ENCODE measurements around the gene PCBP3.
"Not testable (repeated sequence)": the region's sequence is repeated elsewhere in the genome, so short reads cannot be mapped to it uniquely, and the experiment has no call there.

Gene PCBP3

DNA sequence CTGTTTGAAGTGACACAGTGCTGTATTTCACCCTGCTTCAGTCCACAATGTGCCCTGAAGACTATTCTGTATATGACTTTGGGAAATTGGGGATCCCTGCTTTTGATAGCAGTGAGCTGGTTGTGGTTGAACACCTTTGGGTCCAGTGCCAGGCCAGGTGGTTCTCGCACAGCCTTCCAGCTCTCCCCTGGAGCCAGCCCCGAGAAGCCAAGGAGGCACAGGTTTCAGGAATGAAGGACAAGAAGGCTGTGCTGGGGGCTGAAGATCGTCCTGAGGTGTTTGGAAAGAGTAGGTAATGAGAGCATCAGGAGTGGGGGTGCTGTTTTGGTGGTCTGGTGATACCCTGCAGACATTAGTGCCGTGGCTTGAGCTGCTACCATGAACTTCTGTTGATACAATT is 206.7 kb downstream of the PCBP3 start:
- DNase-seq: no peak

DNA sequence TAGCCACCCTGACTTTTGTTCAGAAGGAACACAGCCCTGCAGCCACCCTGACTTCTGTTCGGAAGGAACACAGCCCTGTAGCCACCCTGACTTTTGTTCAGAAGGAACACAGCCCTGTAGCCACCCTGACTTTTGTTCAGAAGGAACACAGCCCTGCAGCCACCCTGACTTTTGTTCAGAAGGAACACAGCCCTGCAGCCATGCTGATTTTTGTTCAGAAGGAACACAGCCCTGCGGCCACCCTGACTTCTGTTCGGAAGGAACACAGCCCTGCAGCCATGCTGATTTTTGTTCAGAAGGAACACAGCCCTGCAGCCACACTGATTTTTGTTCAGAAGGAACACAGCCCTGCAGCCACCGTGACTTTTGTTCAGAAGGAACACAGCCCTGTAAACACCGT is 208.9 kb downstream of the PCBP3 start:
- DNase-seq: not testable (repeated sequence)

DNA sequence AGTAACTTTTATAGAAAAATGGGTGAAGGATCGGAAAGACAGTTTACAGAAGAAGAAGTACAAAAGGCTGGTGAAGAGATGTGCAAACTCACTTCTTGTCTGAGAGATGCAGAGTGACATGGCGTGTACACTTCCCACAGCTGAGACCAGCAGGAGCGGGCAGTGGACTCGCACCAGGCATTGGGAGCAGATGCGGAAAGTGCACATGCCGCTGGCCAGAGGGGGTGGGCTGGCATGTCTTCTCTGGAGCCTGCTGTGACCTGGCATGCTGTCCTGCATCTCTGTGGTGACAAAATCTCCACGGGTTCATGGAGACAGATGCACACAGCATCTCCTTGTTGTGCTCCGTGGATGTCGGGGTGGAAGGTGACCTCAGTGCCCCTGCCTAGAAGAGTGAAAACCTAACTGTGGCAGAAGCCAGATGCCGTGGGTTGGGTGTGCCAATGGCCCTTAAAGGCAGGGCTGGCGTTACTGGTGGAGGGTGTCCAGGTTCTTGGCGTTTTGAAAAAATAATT is 209.4 kb downstream of the PCBP3 start:
- DNase-seq: no peak

DNA sequence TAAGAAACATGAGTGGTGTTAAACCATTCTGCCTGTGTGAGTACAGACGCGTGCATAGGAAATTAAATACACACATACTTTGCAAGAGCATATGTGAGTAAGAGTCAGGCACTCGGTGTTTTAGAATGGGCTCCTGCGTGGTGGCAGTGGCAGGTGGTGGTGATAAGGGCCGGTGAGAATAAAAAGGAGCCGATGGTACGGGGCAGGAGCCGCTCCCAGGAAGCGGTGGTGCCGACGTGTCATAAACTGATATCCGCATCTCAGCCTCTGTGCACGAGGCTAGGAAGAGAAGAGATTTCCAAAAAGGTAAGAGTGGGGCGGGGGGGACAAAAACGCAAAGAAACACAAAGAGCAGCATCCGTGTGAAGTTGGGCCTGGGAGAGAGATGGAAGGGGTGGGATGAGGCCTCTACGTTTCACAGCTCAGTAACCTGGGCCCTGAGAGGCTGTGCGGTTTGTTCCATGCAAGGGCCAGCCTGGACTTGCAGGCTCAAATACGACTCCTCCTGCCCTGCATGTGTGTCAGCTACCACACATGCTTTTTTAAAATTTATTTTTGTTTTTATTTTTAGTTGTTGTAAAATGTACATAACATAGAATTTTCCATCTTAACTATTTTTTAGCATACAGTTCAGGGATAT is 210.3 kb downstream of the PCBP3 start:
- no peak for DNase-seq

DNA sequence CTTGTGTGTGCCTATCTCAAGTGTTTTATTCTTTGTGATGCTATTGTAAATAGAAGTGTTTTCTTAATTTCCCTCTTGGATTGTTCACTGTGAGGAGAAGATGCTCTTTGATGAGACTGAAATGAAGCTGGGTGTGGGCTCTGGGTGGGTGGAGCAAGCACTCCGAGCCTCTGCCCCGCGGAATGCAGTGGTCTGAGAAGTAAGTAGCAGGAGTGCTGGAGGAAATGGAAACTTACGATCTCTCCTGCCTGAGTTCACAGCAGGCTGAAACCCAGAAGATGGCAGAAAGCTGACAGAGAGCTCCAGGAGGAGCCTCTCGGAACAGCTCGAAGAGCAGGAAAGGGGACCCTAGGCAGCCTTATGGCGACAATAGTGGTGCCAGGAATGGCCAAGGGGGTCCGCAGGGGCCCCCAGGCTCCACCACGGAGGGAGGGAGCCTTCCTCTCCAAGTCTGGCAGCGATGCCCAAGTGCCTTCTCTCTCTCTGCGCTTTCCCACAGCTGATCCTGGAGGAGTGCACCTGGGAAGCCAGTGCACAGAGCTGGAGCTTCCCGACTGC is 211.2 kb downstream of the PCBP3 start:
- DNase-seq: no peak

DNA sequence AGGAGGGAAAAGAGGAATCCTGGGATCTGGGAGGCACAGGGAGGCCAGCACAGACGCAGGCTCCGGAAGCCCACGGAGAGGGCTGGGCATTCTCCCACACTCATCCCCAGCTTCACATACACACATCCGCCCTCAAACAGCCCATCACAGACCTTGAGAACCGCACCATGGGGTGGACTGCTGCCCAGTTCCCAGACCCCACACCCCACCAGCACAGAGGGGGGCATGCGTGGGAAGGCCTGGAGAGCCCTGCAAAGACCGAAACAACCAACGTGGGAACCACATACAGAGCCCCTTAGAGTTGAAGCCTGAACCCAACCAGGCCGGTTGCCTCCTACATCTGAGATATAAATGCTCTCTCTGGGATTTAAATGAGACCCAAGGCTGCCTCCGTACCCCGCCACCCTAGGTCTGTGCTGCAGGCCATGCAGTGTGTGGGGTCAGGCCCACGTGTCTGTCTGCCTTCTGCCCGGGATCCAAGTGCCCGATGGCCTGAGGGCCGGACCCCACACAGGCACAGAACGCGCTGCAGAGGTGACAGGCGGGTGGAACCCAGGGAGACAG is 211.8 kb downstream of the PCBP3 start:
- no peak for DNase-seq

DNA sequence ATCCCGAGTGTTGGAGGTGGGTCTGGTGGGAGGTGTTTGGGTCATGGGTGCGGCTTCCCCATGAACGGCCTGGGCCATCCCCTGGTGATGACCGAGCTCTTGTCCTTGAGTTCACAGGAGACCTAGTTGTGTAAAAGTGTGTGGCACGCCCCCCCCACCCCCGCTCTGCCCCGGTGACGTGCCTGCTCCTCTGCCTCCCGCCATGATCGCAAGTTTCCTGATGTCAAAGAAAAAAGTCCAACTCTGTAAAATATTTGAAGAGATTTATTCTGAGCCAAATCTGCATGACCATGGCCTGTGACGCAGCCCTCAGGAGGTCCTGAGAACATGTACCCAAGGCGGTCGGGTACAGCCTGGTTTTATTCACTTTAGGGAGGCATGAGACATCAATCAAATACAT is 212.9 kb downstream of the PCBP3 start:
- no peak for DNase-seq

DNA sequence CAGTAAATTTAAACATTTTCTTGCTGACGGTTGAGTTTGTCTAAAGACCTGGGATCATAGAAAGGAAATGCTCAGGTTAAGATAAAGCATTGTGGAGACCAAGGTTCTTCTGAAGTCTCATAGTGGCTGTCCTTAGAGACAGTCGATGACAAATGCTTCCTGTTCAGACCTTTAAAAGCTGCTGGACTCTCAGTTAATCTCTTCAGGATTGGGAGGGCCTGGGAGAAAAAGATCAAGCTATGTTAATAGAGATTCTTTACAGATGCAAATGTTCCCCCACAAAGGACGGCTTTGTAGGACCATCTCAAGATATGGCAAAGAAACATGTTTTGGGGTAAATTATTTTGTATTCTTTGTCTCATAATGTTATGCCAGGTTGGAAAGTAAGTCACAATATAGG is 213.4 kb downstream of the PCBP3 start:
- DNase-seq: no peak

DNA sequence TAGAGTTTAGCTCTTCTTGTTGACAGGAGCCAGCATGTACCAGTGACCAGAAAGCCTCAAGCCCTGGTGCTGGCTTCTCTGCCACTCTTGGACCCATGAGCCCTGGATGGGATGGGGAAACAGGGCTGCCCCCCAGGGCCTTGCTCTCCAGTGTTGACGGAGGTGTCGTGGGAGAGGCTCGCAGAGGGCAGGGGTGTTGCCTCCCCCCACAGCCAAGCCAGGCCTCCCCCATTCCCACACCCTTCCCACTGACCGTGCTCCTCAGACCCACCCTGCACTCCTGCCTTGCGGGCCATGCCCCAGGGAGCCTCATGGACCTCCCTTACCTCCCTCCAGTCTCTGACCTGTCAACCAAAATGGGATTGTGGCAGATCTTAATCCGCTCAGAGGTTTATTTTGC is 214.2 kb downstream of the PCBP3 start:
- no peak for DNase-seq

DNA sequence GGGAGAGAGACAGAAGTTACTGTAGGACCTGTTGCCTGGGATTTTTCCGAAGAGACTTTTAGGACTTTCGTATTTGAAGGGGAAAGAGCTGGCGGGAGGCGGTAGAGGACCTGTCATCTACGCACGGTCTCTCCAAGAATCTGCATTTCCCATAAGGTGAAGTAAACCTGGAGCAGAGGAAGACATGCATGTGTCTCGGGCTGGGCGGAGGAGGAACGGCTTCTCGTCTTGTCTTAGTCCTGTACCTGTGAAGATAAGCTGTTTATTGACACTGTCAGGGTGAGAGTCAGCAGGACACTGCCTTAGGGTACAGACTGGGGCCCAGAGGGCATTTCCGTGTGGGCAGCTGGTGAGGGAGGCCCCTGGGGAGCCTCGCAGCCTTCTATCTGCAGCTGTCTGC is 214.7 kb downstream of the PCBP3 start:
- no peak for DNase-seq

DNA sequence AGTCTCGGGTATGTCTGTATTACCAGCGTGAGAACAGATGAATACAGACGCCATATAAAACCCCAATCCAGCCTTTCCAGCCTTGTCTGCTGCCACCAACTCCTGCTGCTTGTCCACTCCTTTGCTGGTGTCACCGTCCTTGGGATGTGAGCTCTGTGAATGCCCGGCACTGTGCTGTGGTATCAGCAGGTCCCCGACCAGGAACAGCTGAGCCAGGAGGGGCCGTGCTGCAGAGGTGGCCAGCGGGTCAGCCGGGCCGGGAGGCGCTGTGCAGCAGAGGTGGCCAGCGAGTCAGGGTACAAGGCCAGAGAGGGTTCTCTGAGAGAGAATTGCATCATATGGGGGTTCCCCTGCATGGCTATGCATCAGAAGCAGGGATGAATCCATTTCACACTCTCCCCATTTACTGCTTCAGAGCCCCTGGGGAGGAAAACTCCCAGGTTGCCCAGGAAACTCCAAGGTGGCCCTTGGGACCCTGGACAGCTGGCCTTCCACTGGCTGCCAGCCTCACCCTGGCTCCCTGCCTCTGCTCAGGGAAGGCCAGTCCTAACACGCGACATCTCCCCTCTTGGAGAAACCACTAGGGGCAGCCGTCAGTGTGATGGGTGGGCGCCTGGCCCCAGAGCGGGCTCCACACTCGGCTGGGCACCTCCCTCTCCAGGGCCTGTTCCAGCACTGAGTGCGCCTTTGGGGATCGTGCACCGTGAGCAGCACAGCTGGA is 215.7 kb downstream of the PCBP3 start:
- no peak for DNase-seq

DNA sequence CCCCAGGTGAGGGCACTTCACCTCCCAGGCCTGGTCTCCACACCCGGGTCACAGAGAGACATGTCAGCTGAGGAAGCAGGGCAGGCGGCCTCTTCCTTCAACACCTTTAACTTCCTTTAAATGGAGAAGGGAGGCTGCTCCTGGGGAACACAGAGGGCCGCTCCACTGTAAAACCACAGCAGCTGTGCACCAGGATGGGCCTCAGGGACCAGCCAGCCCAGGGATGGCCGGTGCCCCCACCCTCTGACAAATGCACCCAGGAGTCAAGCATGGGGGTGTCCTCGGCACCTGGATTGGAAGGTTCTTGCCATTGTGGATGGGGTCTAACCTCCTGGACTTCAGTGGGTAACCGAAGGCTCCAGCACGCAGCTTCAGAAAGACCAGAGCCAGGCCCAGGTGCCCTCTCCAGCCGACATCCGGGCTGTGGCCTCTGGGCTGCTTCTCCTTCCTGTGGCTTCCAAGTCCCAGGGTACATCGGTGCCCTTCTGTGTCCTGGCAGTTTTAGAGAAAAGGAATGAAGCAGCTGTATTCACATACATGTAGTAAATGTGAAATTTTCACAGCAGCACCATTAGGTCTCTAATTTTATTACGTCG is 216.3 kb downstream of the PCBP3 start:
- no peak for DNase-seq

DNA sequence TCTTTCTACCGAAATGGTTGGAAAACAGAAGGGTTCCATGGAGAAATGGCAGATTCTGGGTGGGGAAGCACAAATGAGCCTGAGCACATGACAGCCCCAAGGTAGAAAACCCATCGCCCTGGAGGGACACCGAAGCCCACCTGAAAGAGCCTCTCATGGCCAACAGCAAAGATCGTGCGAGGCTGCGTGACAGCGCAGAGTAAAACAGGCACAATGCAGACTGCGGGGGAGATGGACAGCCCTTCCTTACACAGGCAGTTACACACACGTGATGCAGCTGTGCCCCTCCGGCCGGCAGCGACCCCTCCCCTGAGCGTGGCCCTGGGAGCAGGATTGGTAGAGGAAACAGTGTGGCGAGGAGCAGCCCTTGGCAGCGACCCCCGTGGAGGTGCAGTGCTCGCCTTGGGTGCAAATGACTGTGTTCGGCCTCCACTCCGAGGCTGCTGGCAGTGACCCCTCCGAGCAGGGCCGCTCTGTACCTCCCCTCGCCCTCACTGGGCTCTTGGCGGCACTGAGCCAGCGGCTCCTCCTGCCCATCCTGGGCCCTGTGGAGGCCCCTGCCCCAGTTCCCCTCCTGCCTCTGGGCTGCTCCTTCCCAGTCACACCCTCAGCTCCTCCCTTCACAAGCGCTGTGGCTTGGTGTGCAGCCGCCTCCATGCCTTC is 217.1 kb downstream of the PCBP3 start:
- DNase-seq: no peak

DNA sequence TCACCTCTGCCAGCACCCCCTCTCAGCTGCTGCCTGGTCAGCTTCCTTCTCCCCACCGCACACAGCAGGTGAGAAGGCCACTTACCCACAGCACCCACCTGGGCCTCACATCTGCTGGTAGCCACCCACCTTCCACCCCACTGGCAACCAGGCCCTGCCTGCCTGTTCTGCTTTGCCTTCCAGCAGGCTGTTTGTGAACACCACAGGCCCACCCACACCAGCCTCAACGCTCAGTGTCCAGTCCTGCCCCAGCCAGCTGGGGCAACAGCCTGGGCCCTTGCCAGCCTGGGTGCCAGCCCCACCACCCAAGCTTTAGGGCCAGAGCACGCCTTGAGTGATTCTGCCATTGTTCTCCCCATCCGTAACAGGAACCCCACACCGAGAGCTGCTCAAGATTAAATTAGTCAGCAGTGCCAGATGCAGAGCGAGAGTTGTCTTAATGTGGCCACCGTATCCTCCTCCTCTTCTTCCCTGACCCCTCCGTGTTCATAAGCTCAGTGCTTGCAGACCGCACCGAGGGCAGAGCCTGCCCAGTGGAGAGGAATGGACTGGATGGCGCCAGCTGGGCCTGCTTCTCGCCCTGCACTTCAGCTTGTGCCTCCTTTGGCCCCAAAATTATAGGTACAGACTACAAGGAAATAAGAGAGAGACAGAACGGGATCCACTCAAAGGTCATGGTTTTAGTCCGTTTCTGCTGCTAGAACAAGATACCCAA is 217.8 kb downstream of the PCBP3 start:
- DNase-seq: no peak

DNA sequence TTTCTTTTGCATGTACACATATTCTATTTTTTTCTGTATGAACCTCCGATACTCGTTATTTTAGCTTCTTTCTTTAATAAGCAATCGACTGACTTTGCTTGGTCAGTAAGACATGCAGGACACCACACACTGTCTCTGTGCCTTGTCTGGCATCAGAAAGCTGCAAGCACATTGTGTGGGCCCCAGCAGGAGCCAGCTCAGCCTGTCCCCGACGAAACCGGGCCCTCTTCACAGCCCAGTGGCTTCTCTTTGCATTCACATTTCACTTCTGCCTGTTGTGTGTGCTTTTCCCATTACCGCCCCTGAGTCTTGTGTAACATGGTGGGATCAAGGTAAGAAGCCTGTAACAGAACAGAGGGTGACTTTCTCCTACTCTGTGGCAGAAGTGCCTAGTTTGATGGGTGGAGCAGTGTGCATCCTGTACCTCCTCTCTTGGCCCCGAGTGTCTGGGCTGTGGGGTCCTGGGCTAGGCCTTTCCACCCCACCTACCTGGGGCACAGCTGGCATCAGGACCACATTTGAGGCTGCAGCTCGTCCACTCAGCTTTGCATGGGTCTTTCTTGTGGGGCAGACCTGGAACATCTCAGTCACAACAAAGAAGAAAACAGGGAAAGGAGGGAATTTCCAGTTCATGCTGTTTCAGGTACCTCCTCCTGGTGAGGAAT is 219.2 kb downstream of the PCBP3 start:
- DNase-seq: no peak

DNA sequence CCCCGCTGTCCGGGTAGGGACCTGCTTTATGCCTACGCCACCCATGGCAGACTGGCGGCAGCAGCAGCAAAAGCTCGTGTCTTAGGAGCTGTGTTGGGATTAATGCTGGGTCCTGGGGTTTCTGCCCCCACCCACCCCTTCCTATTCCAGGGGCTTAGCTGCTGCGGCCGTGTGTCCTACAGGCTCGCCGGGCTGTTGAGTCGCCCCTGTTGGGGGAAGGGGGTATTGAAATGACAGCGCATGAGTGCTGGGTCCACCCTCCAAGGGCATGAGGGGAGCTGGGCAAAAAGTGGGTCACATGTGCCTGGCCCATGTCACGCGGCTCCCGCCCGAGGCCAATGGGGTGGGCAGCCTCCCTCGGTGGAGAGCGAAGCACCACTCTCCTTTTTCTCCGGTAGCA is 219.7 kb downstream of the PCBP3 start:
- no peak for DNase-seq

DNA sequence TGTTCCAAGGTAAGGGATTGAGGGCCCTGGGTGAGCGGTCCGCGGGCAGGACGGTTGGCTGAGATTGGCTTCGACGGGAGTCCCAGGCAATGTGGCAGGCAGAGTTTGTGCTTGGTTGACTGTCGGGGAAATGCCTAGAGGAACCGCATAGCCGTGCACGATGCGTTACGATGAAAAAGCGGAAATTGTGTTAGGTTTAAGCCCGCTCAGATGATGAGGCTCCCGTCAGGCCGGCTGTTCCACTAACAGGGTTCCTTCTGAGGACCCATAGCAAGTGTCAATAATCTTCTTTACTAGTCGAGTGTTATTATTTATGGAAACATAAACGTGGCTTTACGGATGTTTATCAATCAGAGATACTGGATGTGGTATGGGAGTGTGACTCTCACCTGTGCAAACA is 220.2 kb downstream of the PCBP3 start:
- no peak for DNase-seq

DNA sequence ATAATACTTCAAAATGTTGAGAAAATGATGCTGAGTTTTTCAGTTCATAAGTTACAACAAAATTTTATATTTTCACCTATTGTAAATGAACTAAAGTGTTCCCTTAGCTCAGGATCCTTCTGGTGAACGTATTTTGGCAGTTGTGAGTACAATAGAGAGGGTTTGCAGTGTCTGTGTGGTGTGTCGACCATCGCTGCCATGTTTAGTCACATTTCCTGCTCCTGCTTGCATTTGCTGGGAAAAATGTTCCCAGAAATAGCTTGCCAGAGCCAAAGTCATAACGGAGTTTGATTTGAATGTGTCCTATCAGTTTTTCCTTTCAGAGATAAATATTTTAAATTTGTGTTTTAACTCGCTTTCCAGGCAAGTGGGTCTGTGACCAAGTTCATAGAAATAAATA is 220.9 kb downstream of the PCBP3 start:
- DNase-seq: no peak

DNA sequence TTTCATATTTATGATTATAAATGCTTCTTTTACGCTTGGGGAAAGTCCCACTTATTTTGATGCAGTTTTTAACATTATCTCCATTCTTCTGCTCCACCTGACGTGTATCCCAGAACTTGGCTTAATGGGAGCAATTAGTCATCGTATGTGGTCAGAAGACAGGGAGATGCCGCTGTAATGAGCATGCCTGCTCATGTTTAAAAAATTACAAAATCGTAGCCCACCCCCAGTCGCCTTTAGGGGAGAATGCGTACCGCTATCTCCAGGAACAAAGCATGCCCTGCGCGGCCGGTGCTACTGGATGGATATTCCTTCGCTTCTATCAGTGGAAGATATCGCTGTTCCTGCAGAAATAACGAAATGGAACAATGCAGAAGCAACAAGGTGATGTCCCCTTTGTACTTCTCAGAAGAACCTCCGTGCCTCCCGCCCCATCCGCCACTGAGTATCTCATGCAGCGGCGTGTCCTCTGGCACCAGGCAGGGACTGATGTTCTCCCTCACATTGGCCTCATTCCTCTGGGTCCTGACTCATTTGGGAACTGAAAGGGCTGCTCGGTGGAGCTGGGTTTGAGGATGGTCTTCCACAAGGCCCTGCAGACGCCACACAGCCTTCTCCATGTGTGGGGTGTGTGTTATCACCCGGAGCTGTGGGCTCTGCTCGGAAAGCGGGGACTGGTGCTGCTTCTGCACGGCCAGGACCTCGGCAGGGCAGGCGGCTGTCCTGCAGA is 221.7 kb downstream of the PCBP3 start:
- DNase-seq: no peak

DNA sequence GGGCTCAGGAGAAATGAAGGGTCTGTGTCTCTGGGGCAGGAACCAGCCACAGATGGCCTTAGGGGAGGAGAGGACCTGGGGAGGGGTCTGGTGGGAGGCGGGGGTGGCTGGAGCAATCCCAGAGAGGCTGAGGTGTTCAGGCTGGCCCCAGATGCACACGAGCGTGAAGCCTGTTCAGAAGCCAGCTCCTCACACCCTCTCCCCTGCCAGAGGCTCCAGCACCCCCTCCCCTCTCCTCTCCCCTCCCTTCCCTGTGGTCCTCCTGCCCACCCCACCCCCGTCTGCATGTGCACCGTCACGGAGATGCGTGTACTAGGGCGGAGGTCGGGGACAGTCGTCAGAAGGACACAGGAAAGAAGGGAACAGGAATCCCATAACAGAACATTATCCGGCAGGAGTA is 223.0 kb downstream of the PCBP3 start:
- DNase-seq: no peak

DNA sequence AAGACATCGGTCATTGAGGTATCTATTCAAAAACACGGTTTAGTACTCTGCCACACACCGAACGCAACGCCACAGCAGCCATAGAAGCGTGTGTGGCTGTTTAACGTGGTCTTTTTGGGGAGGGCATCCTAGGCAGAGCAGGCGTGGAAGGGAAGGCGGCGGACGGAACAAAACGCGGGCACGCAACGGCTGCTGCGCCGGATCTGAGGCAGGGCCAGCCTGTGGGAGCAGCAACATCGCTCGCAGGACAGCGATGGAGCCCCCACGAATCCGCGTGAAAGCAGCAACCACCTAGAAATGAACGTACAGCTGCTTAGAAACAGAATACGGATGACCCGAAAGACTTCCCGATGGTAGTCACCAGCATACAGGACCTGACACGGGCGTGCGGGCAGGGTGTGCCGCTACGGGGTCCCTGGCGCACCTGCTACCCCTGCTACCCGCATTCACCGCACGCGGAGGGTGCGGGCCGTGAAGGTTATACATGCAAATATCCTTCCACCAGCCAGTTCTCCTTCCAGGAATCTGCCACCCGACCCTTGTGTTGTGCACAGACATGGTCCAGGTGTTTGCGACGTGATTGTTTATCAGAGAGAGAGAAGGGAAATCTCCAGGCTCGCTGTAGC is 223.6 kb downstream of the PCBP3 start:
- no peak for DNase-seq

Measured in central memory CD4-positive, alpha-beta T cell (primary cell).